ENCODE measurements around the gene EOMES. TPM values are rescaled to one million over a fixed set of nuclear protein-coding genes. Genes with fewer than 3 reads are reported as not detected.
A peak's percentile ranks its signal among the peaks of the same experiment; 100 is the strongest.

Gene EOMES
- total RNA-seq, 1 donor from 2014 or later, result not detected

GRCh38 chr3:27673701-27674100 is 48.4 kb downstream of the EOMES start:
- H3K79me2 ChIP-seq (ENCODE audit: insufficient read depth, low read length), result no peaks in the 10 kb centered on the region
- Mint-ChIP-seq H3K27me3 (ENCODE audit: low read depth, unreplicated experiment) (peaks cover 2% of the 10 kb centered on the region), H3K4me1 (ENCODE audit: low read depth, unreplicated experiment) (no peaks in the 10 kb centered on the region), H3K36me3 (ENCODE audit: low read depth, unreplicated experiment) (no peaks in the 10 kb centered on the region), H3K4me3 (ENCODE audit: unreplicated experiment) (no peak overlapping the region), H3K9me3 (ENCODE audit: unreplicated experiment) (peaks cover 1% of the 10 kb centered on the region), H3K27ac (ENCODE audit: unreplicated experiment) (no peak overlapping the region)
- no peaks in the 10 kb centered on the region for H3K9me3 ChIP-seq (ENCODE audit: insufficient read depth, low read depth, low read length)
- FAIRE-seq (no peak), DNase-seq (ENCODE audit: low read depth) (no peak)
- H3K9ac ChIP-seq (ENCODE audit: low read length), result no peak overlapping the region
- H4K20me1 ChIP-seq (ENCODE audit: insufficient read depth, low read length), result no peaks in the 10 kb centered on the region
- H3K27me3 ChIP-seq (ENCODE audit: insufficient read depth, low read length), result no peaks in the 10 kb centered on the region
- H2AFZ ChIP-seq (ENCODE audit: low read depth, low read length), result no peak overlapping the region
- no peak overlapping the region for H3K4me3 ChIP-seq (ENCODE audit: insufficient read depth, low read depth, low read length)
- H3K36me3 ChIP-seq (ENCODE audit: insufficient read depth, low read length), result no peaks in the 10 kb centered on the region
- no peak overlapping the region for H3K27ac ChIP-seq (ENCODE audit: low read depth, low read length)
- no peak for TF ChIP-seq EZH2 (IDR thresholded peaks at IDR 0.05; ENCODE audit: insufficient read depth, low read length)
- no peak for TF ChIP-seq CTCF (IDR thresholded peaks at IDR 0.05; ENCODE audit: insufficient read depth, low read depth, low read length)
- H3K4me1 ChIP-seq (ENCODE audit: insufficient read depth, low read length), result peaks cover 21% of the 10 kb centered on the region
- H3K4me2 ChIP-seq (ENCODE audit: low read length), result no peak overlapping the region

GRCh38 chr3:27671101-27671500 is 51.0 kb downstream of the EOMES start:
- no peak overlapping the region for H2AFZ ChIP-seq (ENCODE audit: low read depth, low read length)
- FAIRE-seq, result no peak
- no peak overlapping the region for H3K9ac ChIP-seq (ENCODE audit: low read length)
- Mint-ChIP-seq H3K27ac (ENCODE audit: unreplicated experiment) (no peak overlapping the region), H3K36me3 (ENCODE audit: low read depth, unreplicated experiment) (no peaks in the 10 kb centered on the region), H3K4me1 (ENCODE audit: low read depth, unreplicated experiment) (peaks cover 2% of the 10 kb centered on the region), H3K9me3 (ENCODE audit: unreplicated experiment) (peaks cover 1% of the 10 kb centered on the region), H3K27me3 (ENCODE audit: low read depth, unreplicated experiment) (peaks cover 2% of the 10 kb centered on the region), H3K4me3 (ENCODE audit: unreplicated experiment) (no peak overlapping the region)
- no peak overlapping the region for H3K4me2 ChIP-seq (ENCODE audit: low read length)
- TF ChIP-seq CTCF (IDR thresholded peaks at IDR 0.05; ENCODE audit: insufficient read depth, low read depth, low read length) (no peak), EZH2 (IDR thresholded peaks at IDR 0.05; ENCODE audit: insufficient read depth, low read length) (no peak)
- no peak overlapping the region for H3K27ac ChIP-seq (ENCODE audit: low read depth, low read length)
- H3K79me2 ChIP-seq (ENCODE audit: insufficient read depth, low read length), result no peaks in the 10 kb centered on the region
- no peak overlapping the region for H3K4me3 ChIP-seq (ENCODE audit: insufficient read depth, low read depth, low read length)
- H3K4me1 ChIP-seq (ENCODE audit: insufficient read depth, low read length), result peaks cover 9% of the 10 kb centered on the region
- no peak for DNase-seq (ENCODE audit: low read depth)
- no peaks in the 10 kb centered on the region for H4K20me1 ChIP-seq (ENCODE audit: insufficient read depth, low read length)
- H3K27me3 ChIP-seq (ENCODE audit: insufficient read depth, low read length), result no peaks in the 10 kb centered on the region
- H3K9me3 ChIP-seq (ENCODE audit: insufficient read depth, low read depth, low read length), result no peaks in the 10 kb centered on the region
- H3K36me3 ChIP-seq (ENCODE audit: insufficient read depth, low read length), result no peaks in the 10 kb centered on the region

GRCh38 chr3:27670619-27671018 is 51.5 kb downstream of the EOMES start:
- Mint-ChIP-seq H3K36me3 (ENCODE audit: low read depth, unreplicated experiment) (no peaks in the 10 kb centered on the region), H3K27me3 (ENCODE audit: low read depth, unreplicated experiment) (peaks cover 2% of the 10 kb centered on the region), H3K4me3 (ENCODE audit: unreplicated experiment) (no peak overlapping the region), H3K27ac (ENCODE audit: unreplicated experiment) (peak overlapping the region; percentile 13), H3K4me1 (ENCODE audit: low read depth, unreplicated experiment) (peaks cover 2% of the 10 kb centered on the region), H3K9me3 (ENCODE audit: unreplicated experiment) (no peaks in the 10 kb centered on the region)
- Histone ChIP-seq H3K4me3 (ENCODE audit: insufficient read depth, low read depth, low read length) (no peak overlapping the region), H3K4me1 (ENCODE audit: insufficient read depth, low read length) (peaks cover 9% of the 10 kb centered on the region), H3K27me3 (ENCODE audit: insufficient read depth, low read length) (no peaks in the 10 kb centered on the region), H2AFZ (ENCODE audit: low read depth, low read length) (no peak overlapping the region), H3K79me2 (ENCODE audit: insufficient read depth, low read length) (no peaks in the 10 kb centered on the region), H3K27ac (ENCODE audit: low read depth, low read length) (no peak overlapping the region), H3K36me3 (ENCODE audit: insufficient read depth, low read length) (no peaks in the 10 kb centered on the region), H3K4me2 (ENCODE audit: low read length) (no peak overlapping the region), H3K9ac (ENCODE audit: low read length) (no peak overlapping the region), H4K20me1 (ENCODE audit: insufficient read depth, low read length) (no peaks in the 10 kb centered on the region), H3K9me3 (ENCODE audit: insufficient read depth, low read depth, low read length) (no peaks in the 10 kb centered on the region)
- DNase-seq (ENCODE audit: low read depth), result no peak
- no peak for FAIRE-seq
- TF ChIP-seq EZH2 (IDR thresholded peaks at IDR 0.05; ENCODE audit: insufficient read depth, low read length), result no peak
- no peak for TF ChIP-seq CTCF (IDR thresholded peaks at IDR 0.05; ENCODE audit: insufficient read depth, low read depth, low read length)
